ENCODE measurements around the gene CCDC32.

The CCDC32 gene

GRCh38 chr15:40513609-40514008, 51.2 kb downstream of the CCDC32 start:
- no peak for DNase-seq (ENCODE audit: low read depth in 1 of 2, low spot score in 1 of 2)

DNA sequence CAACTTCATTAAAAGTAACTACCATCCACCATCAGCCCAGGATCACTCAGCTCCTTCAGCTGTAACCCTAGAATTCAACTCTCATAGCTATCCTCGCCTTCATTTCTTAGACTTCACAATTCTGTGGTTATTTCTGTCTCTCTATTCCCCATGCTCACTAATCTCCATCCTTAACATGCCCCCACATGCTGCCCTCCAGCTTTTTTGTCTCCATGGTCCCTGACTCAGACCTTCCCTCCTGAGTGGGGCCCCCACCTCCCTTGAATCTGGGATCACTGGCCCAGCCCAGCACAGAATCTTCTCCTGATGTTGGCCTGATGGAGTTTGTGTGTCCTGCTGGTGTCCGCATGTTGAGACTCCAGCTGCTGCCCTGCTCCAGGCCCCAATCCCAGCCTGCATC, 52.4 kb downstream of the CCDC32 start:
- DNase-seq (ENCODE audit: low read depth in 1 of 2, low spot score in 1 of 2) = no peak

DNA sequence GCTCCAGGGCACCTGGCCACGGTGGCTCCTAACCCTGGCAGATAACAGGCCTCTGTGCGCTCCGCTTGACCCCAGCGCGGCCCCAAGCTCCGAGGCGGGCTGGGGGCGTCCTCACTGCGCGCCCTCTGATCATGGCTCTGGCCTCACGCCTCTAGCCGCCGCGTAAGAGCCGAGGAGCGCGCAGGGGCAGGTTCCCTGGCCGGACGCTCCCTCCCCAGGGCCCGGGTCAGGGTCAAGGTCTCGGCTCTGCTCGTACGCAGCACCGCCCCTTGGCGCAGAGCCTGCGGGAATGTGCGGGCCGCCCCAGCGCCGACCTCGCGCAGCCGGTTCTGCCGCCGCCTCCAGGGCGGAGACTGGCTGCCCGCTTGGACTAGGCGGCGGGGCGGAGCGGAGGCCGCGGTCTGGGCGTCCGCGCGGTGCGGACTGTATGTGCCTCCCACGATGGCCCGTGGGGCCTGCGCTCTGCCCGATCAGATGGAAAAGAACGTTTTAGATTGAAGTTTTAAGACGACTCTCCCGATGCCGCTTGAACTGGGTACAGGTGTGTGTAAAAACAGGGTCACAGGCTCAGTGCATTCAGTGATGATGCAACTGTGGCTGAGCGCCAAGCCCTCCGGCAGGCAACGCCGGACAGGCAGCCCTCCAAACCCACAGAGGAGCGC, 53.2 kb downstream of the CCDC32 start:
- DNase-seq (ENCODE audit: low read depth in 1 of 2, low spot score in 1 of 2) = no peak

- DNase-seq (ENCODE audit: low read depth in 1 of 2, low spot score in 1 of 2) = no peak
Observed at GRCh38 chr15:40511093-40511471, 53.8 kb downstream of the CCDC32 start.

DNA sequence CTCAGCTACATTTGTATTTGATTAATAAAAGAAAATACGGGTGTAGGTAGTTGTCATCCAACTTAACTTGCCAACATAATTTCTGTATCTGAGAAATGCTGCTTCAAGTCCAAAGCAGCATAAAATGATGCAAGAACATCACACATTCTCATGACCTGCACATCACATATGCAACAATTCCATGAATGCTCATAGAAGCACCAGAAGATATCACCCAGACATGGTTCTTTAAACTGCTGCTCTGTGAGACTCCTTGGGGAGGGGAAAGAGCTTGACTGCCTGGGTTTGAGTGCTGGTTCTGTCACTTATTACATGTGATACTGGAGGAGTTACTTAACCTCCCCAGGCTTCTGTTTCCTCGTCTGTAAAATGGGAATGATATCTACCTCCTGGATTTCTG, 54.6 kb downstream of the CCDC32 start:
- DNase-seq (ENCODE audit: low read depth in 1 of 2, low spot score in 1 of 2) = no peak

DNA sequence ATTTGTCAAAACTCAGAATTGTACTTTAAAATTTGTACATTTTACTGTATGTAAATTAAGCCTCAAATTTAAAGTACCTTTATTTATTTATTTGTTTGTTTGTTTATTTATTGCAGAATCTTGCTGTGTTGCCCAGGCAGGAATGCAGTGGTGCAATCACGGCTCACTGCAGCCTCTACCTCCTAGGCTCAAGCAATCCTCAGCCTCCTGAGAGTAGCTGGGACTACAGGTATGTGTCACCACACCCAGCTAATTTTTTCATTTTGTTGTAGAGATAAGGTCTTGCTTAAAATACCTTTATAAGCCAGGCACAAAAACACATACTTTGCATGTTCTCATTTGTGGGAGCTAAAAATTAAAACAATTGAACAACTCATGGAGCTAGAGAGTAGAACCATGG, 56.6 kb downstream of the CCDC32 start:
- no peak for DNase-seq (ENCODE audit: low read depth in 1 of 2, low spot score in 1 of 2)

GRCh38 chr15:40506964-40507571, 57.8 kb downstream of the CCDC32 start:
- peak; percentile 40 to 55 for DNase-seq (ENCODE audit: low read depth in 1 of 2, low spot score in 1 of 2)
